Right ventricle myocardium inferior (tissue), 1 donor: ENCODE measurements around the gene BTBD9. TPM values are rescaled to one million over a fixed set of nuclear protein-coding genes. Genes with fewer than 3 reads are reported as not detected.

Source experiments
- ATAC-seq: fragments of 200-7000 bp; cut with Tn5 transposase; one replicate; pipeline ENCODE4 v1.9.1; 2020; ENCODE audit warnings: mild to moderate bottlenecking, moderate library complexity
- DNase-seq: peaks from one replicate; pipeline ENCODE4 v3.0.0; 2021; ENCODE audit errors: missing footprints
- intact Hi-C: fragments of 100-400 bp; cut with DNase I; formaldehyde crosslinking; loops from one replicate; pipeline ENCODE4 v1.11.0; 2022
- total RNA-seq: library from RNA; stranded (reverse); fragmentation: NEBNext Ultra II Directional; extraction: Animal tissue kit (Norgen Biotek cat#: 25700); gene quantifications from one replicate; pipeline ENCODE4 v1.2.1, GENCODE V29; 2021
- donor health status: DM: no; HTN: yes; CAD: no; lungs with severe emphysema.

BTBD9 gene
- total RNA-seq, 1 donor from 2014 or later: 16.8 TPM

DNA sequence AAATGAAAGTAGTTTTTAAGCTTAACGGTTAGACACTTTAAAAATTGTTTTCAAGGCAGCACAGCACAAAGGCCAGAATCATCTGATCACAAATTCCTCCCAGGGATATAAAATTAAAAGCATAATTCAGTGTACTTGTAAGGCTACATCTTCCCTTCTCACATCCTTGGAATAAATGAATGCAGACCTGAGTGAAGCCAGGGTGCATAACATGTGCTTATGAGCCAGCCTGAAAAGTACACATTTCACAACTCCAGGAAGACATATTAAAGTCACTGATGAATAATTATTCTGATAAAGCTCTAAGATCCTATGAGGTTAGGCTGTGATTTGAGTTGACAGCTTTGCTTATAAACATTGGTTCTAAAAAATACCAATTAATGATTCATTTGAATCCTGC lies 163.6 kb downstream of the BTBD9 start:
- intact Hi-C loops: no loop called here
- no peak for DNase-seq

DNA sequence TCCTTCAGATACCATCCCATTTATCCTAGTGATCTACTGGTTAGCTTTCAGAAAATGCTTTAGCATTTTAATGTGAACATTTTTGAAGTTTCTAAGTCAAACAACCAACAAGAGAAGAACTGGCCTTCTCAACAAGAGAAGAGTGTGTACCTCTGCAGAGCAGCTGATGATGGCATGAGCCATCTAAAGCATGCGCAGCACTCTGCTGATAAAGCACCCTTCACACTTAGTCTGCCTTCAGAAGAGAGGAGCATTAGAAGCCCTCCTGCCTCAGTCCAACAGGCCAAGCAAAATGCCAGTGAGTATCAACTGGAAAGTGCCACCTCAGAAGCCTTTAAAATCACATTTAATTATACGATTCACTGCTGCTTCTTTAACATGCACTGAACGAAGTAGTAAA lies 169.2 kb downstream of the BTBD9 start:
- ATAC-seq (no peak), DNase-seq (no peak)
- intact Hi-C loops: no loop called here

More for the DNA sequence above, 163.6 kb downstream of the BTBD9 start:
- ATAC-seq: no peak

DNA sequence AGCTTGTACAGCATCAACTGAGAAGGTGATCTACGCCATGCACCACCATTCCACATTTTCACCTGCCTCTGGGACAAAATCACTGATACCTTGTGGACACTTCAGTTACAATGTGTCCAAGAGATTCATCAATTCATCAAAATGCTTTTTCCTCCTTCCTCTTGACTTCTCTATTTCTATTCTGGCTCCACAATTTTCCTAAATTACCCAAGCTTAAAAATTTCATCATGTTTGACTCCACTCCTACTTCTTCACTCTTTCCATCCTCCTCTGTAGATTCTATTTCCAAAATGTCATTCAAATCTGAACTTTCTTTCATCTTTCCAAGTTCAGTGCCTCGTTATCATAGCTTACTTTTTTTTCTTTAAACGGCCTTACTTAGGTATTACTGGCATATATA lies 172.2 kb downstream of the BTBD9 start:
- ATAC-seq (no peak), DNase-seq (no peak)
- intact Hi-C loops: no loop called here

DNA sequence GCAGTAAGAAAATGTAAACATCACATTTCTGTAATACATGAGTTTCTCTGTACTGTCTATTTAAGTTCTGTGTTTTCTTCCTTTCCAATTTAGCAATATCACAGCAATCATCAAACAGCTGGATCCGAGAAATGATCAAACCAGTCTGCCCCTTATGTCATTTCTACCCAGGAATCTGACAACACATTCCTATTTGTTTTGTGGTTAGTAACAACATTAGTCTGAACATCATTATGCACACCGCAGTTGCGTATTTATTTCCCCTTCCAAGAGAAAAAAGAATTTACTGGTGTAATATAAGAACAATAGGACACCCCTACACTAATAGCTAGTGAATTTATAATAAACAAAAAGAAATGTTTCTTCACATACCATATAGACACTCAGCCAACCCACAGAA lies 179.5 kb downstream of the BTBD9 start:
- intact Hi-C loops: no loop called here
- no peak for DNase-seq
- ATAC-seq: no peak

DNA sequence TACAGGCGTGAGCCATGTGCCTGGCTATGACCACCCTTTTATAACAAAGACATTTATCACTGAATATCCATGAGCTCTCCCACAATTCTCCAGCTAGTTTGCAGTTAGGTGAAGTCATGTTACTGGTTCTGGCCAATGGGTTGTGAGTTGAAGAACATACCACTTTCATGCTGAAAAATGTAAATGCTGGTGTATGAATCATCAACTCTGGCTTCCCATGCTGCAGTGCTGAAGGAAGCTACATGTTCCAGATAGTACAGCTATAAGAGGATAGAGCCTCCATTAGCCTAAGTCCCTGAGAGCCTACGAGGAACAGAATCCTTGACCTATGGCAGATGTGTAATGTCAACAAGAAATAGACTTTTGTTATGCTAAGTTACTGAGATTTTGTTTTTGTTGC lies 180.4 kb downstream of the BTBD9 start:
- intact Hi-C loops: no loop called here
- no peak for ATAC-seq
- no peak for DNase-seq

DNA sequence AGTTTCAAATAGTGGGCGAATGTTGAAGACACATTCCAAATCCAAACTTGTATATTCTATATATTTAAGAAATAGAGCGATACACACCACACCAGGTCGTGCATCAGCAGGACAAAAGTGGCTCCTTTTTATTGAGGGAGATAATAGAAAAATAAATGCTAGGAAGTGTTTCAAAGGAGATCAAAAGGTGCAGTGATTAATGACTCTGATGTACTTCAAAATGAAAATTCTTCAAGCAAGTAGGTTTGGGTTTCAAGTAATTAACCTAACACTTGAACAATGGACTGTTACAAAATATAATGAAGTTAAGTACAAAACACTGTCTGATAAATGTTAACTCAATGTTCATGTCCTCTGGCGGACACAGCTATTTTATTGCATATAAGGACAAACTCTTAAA lies 185.9 kb downstream of the BTBD9 start:
- DNase-seq: no peak
- intact Hi-C loops: no loop called here
- no peak for ATAC-seq

DNA sequence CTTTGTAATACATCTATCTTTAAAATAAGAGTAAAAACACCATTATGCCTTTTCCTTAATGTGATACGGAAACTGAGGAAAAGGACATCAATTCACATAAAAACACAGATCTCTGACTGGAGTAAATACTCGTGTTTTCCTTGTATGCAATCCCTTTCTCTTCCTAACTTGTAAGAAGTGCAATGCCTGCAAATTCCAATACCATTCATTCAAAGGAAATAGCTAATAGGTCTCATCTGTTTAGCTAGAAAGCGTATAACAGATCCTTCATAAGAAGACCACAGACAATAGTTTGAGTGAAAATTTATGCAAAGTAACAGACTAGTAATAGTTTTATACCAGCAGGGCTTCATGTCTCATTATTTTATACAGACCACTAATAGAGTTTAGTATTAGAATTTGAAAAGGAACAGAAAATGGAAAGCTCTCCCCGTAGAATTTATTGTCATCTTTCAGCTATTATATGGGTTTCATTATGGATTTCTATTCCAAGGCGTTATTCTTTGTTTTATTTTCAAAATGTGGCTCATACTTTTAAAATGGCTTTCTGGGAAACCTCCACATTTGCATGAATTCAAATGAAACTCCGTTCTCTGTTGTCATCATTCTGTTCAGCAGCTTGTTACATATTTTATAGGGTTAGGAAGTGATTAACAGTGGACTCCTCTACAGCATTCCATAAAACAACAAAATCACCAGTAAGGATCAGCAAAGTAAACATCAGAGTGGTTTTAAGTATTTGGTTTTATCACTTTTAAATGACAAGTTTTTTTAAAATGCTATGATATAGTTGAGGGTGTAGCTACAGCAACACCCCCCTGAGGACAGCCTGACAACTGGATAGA lies 186.7 kb downstream of the BTBD9 start:
- intact Hi-C loops: no loop called here
- ATAC-seq: no peak
- DNase-seq: no peak

DNA sequence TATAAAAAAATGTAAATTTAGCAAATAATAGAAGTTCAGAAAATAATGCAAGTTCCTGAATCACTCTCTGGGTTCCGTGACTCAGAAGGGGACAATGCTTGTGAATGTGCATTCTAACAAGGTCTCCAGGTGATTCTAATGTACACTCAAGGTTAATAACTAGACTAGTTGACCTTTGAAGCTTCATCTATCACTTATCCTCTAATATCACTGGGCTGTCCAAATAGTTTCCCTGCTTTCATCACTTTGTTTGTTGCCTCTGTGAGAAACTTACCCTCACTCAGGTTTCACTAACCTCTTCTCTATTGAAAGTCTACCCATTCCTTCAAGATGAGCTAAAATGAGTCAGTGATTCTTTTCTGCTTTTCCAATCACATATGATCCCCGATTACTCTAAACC lies 189.0 kb downstream of the BTBD9 start:
- ATAC-seq (no peak), DNase-seq (no peak)
- intact Hi-C loops: no loop called here

DNA sequence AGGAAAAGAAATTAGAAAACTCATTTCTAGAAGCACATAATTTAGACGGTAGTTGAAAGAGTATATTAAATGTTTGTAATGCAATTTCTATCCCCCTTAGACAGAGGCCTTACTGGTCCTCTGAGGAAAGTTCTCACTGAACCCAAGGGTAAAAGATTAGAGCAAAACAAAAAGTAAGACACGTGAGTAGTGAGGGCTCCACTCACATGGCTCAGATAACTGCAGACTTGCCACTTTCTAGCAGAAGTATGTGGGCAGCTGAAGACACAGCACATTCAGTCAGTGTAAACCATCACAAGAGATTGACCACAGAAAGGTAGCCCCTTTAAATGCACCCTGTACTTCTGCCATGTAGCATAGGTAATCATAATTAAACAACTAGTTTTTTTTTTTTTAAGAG lies 193.8 kb downstream of the BTBD9 start:
- ATAC-seq (peak; percentile 41), DNase-seq (no peak)
- intact Hi-C loops: no loop called here

DNA sequence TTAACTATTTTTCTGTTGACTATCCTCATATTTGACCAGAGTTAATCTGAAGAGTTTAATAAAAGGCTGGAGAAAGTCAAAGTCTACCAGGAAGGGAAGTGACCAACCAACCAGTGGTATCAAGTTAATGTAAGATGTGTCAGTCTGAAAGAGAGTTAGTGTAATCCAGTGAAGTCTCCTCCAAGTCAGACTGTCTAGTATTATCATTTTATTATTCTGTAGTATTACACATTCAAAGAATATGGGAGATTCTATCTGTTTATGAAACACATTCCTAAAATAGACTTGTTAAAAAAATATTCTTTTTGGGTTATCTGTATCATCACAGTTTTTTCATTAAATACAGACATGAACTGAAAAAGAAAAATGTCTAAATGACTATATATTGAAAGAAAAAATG lies 194.4 kb downstream of the BTBD9 start:
- ATAC-seq (no peak), DNase-seq (no peak)
- intact Hi-C loops: no loop called here

DNA sequence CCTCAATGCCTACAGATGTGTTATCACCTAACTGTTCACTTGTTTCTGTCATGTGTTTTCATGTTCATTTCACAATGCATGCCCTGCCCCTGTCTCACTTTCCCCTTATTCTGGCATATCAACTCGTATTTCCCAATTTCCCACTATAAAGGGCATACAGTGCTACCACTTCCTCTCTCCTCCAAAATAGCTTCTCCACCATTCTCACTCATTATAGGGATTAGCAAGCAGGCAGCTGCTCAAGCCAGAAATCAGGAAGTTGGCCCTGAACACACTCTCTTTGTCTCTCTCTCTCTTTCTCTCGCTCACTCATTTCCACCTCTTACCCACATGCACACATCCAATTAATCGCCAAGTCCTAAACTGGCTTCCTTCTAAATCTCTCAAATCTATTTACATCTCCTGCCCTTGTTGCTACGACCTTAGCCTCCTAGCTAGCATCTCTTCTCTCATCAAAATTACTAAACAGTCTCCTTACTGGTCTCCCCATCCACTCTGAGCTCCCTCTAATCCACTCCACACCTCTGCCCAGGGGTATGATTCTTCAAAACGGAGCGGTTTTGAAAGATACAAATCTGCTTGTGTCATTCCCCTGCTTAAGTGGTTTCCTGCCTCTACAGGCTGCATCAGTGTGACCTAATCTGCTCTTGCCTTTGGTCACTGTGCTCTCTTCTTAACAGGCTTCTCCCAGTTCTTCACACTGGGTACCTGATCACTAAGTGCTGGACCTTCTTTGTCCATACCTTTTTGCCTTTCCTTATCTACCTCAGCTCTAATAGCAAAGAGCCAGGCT lies 196.2 kb downstream of the BTBD9 start:
- DNase-seq (no peak), ATAC-seq (peak; percentile 71)
- intact Hi-C loops: no loop called here

DNA sequence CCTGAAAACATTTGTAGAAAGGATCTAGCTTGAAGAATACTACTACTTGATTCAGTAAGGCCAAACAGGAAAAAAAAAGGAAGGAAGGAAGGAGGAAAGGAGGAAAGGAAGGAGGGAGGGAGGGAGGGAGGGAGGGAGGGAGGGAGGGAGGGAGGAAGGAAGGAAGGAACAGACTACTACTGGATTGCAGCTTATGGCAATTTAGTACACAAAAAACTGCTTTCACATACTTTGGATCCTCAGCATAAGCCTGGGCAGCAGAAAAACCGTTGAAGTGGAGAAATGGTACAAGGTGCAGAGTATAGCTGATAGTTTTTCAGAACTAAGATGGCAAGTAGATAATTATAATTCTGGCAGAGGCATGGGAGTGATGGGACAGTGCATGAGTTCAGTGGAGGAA lies 201.6 kb downstream of the BTBD9 start:
- ATAC-seq: no peak
- intact Hi-C loops: no loop called here
- no peak for DNase-seq

DNA sequence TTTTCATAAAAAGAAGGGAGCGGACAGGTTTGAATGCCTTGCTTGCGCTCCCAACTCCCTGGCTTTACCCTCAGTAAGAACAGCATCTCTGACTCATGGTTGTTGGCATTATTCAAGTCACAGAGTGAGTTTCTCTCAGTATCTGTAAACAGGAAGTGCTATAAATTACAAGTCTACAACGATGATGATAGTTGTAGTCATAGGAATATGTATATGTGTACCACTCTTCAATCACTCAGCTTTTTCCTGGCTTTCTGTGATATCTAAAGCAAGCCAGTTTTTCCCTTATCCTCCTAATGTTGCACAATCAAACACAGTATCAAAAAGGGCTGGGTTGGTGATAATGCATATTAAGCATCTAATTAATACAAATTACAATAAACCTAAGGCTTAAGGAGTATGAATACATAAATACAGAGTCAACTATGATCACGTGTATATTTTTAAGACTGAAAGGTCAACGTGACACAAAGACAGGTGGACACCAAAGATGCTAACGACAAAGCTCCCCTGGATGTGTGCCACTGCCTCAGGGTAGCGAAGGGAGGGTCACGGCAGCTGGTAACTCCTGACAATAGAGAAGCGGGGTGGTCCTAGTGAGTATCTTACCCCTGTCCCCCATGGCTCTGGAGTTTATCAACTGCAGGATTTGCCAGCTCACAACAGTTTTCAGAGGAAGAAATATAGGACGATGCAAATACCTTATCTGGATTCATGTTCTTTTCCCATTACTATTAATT lies 202.8 kb downstream of the BTBD9 start:
- ATAC-seq: no peak

DNA sequence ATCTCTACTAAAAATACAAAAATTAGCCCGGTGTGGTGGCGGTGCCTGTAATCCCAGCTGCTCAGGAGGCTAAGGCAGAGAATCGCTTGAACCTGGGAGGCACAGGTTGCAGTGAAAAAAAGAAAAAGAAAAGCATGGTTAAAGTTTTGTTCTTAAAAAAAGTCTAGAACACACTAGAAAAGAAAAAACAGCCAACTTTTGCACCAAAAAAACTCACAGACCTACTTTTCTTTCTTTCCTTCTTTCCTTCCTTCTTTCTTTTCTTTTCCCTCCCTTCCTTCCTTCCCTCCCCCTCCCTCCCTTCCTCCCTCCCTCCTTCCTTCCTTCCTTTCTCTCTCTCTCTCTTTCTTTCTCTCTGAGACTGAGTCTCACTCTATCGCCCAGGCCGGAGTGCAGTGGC lies 204.4 kb downstream of the BTBD9 start:
- ATAC-seq (no peak), DNase-seq (no peak)
- intact Hi-C loops: no loop called here

More for the DNA sequence above, 202.8 kb downstream of the BTBD9 start:
- intact Hi-C loops: no loop called here
- DNase-seq: no peak

DNA sequence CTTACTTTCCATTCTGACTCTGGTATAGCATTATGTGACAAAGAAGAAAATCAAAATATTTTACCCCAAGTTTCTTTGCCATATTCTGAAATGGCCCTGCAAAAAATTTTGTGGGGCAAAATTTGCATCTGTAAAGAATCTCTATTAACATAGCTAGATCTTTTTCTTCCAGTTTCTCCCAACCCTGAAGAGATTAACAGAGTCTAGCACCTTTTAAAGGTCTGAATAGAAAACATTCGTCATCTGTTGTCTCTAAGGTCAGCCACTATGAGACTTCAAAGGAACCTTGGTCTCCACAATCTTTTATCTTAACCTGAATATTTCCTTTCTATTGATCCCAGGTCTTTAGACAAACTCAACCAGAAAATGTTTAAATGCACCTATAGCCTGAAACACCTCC lies 205.7 kb downstream of the BTBD9 start:
- no peak for DNase-seq
- intact Hi-C loops: no loop called here
- no peak for ATAC-seq

DNA sequence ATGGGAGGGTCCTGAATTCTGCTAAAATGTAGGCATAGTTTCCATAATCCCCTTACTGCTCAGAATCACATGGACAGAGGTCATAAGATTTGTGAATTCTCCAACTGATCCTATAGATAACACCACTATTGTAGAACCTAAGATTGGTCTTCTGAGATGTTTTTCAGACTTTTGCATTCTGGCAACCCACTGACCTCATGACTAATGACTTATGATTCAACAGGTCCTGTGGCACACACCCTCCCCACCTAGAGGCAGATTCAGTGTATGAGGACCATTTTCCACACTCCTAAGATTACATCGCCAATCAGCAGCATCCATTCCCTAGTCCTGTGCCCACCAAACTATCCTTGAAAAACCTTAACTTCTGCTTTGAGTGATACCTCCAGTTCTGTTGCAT lies 207.2 kb downstream of the BTBD9 start:
- ATAC-seq (no peak), DNase-seq (no peak)
- intact Hi-C loops: no loop called here

DNA sequence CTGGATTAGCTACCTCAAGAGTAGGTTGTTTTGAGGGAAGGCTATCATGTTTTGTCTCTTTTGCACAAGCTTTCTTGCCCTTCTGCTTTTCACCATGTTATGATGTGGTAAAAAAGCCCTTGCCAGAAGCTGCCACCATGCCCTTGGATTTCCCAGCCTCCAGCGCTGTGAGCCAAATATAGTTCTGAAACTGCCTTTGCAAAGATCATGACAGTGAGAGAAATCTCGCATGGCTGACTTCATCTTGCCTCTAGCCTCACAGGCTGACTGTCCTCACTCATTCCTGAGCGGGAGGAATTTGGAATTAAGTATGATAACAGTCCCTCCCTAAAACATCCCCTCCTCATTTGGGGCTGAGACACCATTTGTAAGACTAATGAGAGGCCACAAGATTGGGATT lies 207.7 kb downstream of the BTBD9 start:
- ATAC-seq: no peak
- intact Hi-C loops: no loop called here
- DNase-seq: no peak

DNA sequence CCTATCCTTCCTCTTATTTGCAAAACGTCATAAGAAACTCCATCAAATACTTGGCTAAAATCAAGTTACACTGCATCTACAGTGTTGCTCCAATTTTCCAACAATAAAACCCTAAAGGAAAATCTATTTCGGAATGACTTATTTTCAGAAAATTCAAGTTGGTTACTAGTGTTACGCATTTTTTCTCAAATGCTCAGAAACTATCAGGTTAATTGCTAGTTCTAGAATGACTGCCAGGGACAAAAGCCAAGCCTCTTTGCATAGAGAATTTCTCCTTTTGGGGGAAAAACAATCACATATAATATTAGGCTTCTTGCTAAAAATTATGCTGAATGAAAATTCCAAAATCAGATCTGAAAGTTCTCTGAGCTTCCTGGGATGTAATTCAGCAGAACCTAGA lies 210.2 kb downstream of the BTBD9 start:
- intact Hi-C loops: no loop called here

DNA sequence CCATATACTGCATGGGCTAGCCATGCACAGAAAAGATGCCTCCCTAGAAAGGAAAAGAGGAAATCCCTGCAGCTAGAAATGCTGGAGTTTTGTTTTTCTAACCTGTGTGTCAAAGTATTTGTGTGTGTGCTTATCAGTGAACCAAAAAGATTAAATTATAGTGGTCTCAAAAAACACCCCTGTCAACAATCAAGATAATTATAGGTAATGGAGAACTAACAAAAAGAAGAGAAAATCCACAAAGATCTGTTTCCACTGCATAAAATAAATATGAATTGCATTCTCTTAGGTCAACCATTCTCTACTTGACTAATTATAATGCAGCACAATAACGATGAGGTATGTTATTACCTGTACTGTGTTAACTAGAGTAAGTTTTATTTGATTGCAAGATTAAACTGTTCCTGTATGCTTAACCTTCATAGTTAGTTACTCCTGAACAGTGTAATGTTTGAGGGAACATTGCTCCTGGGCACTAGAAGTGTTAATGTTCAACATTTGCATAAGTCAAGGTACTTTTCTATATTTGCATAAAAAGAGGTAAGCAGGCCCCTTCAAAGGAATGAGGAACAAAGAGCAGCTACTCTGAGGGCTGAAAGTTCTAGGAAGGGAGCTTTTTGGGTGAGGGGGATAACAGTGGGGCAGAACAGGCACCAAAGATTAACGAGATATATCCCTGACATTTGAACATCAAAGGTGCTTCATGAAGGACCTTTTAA lies 212.1 kb downstream of the BTBD9 start:
- DNase-seq: no peak
- ATAC-seq: no peak
- intact Hi-C loops: no loop called here

More for the DNA sequence above, 210.2 kb downstream of the BTBD9 start:
- DNase-seq (no peak), ATAC-seq (no peak)
